ENCODE data around the gene AJAP1.

GRCh38 chr1:4709641-4710040 lies 55.2 kb downstream of the AJAP1 start:
- no peak for TF ChIP-seq CTCF (IDR thresholded peaks at IDR 0.05)
- TF ChIP-seq JUND (IDR thresholded peaks at IDR 0.05) = no peak
- TF ChIP-seq EP300 (IDR thresholded peaks at IDR 0.05; ENCODE audit: borderline replicate concordance in 1 of 2, low read depth in 1 of 2, low read length in 1 of 2) = no peak
- no peak for TF ChIP-seq CHD2 (IDR thresholded peaks at IDR 0.05; ENCODE audit: low read length, partially characterized antibody)
- no peak for TF ChIP-seq PBX3 (IDR thresholded peaks at IDR 0.05)
- no peak for TF ChIP-seq RXRA (IDR thresholded peaks at IDR 0.05; ENCODE audit: borderline replicate concordance, low read depth)
- no peak for TF ChIP-seq POLR2AphosphoS5 (IDR thresholded peaks at IDR 0.05; ENCODE audit: low read depth, low read length)
- no peak for TF ChIP-seq NFIC (IDR thresholded peaks at IDR 0.05; ENCODE audit: borderline replicate concordance)

Measured in SK-N-SH (cell line).